ENCODE results near the gene ENG. TPM values are rescaled to one million over a fixed set of nuclear protein-coding genes. Genes with fewer than 3 reads are reported as not detected.

ENG gene
- total RNA-seq, 1 donor: 30.7 TPM

DNA sequence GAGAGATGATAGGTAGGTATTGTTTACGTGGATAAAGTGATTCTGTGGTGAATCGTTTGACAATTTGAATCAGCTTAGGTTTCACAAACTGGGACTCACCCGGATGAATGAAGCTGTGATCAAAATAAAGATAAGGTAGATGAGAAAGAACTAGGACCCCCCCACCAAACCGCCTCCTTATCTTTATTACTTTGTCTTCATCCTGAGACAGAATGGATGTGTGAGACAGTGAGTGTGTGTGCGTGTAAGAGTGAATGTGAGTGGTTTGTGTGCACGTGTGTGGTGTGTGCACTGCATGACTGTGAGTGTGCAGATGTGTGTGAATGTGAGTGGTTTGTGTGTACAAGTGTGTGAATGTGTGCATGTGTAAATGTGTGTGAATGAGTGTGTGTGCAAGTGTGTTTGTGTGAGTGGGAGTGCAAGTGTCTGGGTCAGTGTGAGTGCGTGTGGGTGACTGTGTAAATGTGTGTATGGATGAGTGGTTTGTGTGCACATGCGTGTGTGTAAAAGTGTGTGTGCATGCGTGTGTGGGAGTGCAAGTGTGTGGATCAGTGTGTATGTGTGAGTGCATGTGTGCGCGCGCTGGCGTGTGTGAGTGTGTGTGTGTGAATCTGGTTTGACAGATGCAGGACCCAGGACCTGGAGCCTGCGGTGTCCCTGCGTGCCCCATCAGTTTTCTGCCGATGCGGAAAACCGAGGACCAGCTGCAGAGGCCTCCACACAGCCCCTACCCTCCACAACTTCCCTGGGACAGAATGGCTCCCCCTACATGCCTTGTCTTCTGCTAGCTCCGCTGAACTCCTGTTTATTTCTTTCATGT is 11.4 kb upstream of the ENG start:
- no peak for DNase-seq (ENCODE audit: low read depth)
- no peak for TF ChIP-seq CTCF (IDR thresholded peaks at IDR 0.05; ENCODE audit: insufficient read depth, low read depth, low read length)
- H3K4me3 ChIP-seq (ENCODE audit: low read depth, low read length): no peak overlapping the region

GRCh38 chr9:127863191-127863621 is 8.7 kb upstream of the ENG start:
- H3K4me3 ChIP-seq (ENCODE audit: low read depth, low read length): no peak overlapping the region
- no peak for TF ChIP-seq CTCF (IDR thresholded peaks at IDR 0.05; ENCODE audit: insufficient read depth, low read depth, low read length)
- no peak for DNase-seq (ENCODE audit: low read depth)

DNA sequence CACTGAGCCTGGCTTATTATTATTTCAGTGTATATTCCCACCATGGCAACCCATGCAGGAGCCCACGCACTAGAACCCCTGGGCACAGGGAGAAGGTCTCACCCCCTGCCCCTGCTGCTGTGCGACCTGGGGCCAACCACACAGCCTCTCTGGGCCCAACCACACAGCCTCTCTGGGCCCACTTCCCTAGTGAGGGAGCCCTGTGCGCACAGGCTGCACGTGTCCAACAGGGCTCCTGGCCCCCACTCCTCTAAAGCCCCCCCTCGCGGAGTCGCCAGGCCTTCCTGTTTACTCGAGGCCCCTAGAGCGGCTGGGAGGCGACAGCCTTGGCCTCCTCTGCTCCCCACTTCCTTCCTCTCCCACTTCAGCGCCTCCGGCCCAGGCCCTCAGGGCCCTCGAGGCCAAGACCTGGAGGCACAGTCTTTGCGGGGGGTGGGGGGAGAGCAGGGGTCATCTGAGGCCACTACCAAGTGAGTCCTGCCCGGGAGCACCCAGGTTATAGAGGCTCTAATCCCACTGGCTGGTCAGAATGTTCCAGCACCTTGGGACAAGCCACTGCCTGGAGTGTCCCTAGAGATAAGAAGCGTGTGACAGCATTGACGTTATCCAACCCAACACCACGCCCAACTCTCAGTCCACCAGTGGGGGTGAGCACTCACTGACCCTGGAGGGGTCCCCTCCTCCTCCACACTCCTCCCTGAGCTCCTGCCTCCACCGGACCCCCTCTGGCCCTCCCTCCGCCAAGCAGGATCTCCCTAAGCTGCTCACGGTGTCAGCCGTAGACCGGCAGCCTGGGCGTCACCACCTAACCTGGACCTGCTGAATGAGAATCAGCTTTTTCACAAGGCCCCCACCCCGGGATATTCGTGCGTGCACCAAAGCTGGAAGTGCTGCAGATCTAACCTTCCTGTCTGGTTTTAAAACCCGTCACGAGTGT is 7.9 kb upstream of the ENG start:
- TF ChIP-seq CTCF (IDR thresholded peaks at IDR 0.05; ENCODE audit: insufficient read depth, low read depth, low read length): no peak
- DNase-seq (ENCODE audit: low read depth): no peak
- H3K4me3 ChIP-seq (ENCODE audit: low read depth, low read length): no peak overlapping the region

DNA sequence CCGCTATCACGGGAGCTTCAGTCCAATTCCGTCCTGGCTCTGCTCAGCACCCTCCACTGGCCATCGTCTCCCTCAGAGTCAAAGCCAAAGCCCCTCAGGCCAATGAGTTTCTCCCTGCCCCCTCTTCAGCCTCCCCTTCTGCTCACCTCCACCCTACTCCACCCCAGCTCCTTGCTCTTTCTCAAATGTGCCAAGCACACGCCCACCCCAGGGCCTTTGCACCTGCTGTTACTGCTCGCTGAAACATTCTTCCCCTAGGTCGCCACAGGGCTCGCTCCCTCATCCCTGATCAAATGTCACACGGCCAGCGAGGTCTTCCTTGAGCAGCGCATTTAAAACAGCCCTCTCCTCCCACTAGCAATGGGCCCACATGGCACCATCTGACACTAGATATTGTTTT is 6.3 kb upstream of the ENG start:
- no peak for DNase-seq (ENCODE audit: low read depth)
- no peak overlapping the region for H3K4me3 ChIP-seq (ENCODE audit: low read depth, low read length)
- no peak for TF ChIP-seq CTCF (IDR thresholded peaks at IDR 0.05; ENCODE audit: insufficient read depth, low read depth, low read length)

GRCh38 chr9:127860260-127860659 is 5.8 kb upstream of the ENG start:
- DNase-seq (ENCODE audit: low read depth): no peak
- TF ChIP-seq CTCF (IDR thresholded peaks at IDR 0.05; ENCODE audit: insufficient read depth, low read depth, low read length): no peak
- no peak overlapping the region for H3K4me3 ChIP-seq (ENCODE audit: low read depth, low read length)

DNA sequence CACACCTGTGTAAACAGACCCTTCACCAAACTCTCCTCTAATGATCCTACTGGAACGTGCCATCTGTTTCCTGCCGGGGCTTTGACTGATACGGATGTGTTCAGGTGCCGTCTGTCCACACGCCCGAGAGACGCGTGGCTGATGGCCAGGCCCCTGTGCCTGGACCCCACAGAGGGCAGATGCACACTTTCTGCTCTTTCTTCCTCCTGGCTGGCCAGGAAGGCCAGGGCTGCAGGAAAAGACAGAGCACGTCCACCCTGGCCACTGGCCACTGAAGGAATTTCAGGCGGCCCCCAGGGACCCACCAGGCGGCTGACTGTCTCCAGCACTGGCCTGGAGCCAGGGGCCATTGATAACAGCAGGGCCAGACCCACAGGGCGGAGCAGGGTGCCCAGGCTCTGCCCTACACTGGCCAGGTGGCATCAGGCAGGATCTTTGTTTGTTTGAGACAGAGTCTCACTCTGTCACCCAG is 3.6 kb upstream of the ENG start:
- no peak for DNase-seq (ENCODE audit: low read depth)
- no peak for TF ChIP-seq CTCF (IDR thresholded peaks at IDR 0.05; ENCODE audit: insufficient read depth, low read depth, low read length)

More for the DNA sequence above, 3.6 kb upstream of the ENG start:
- H3K4me3 ChIP-seq (ENCODE audit: low read depth, low read length): no peak overlapping the region

All from fibroblast of villous mesenchyme (primary cell).